HEK293 (cell line): Measurements from ENCODE around the gene SLC35F3.

ENCODE experiments used
- CTCF ChIA-PET: fragments of 350-600 bp; formaldehyde crosslinking; extraction: SDS; loops from one replicate; lab custom pipeline; 2021; ENCODE audit warnings: antibody characterized with exemption; lab: Yijun Ruan, JAX
- POLR2A ChIA-PET: fragments of 300-600 bp; formaldehyde crosslinking; extraction: SDS; loops from one replicate; lab custom pipeline; 2020; ENCODE audit warnings: antibody characterized with exemption, inconsistent platforms; lab: Yijun Ruan, JAX
- H3K27ac ChIP-seq: fragments of 200-500 bp; sonication (Bioruptor generic); 2 replicates; pipeline ENCODE4 v1.5.1; 2014; ENCODE audit warnings: low read depth, low read length, control low read depth, inconsistent platforms; ENCODE audit errors: extremely low read depth
- H3K36me3 ChIP-seq, 2 experiments: fragments of 200-500 bp in 1 of 2; sonication (Bioruptor generic) in 1 of 2; 1 replicate in 1 of 2; 2 replicates in 1 of 2; pipeline ENCODE4 v1.5.1; 2014 to 2017; ENCODE audit warnings: inconsistent platforms in 2 of 2, low read length in 2 of 2; ENCODE audit not compliant: control insufficient read depth in 2 of 2, insufficient read depth in 1 of 2
- H3K4me1 ChIP-seq: fragments of 200-500 bp; sonication (Bioruptor generic); 2 replicates; pipeline ENCODE4 v1.5.1; 2014; ENCODE audit warnings: mild to moderate bottlenecking, low read length, inconsistent platforms; ENCODE audit not compliant: control insufficient read depth, insufficient read depth
- H3K4me3 ChIP-seq: 2 replicates; pipeline ENCODE4 v1.5.1; 2011; ENCODE audit warnings: low read depth, mild to moderate bottlenecking, control low read depth, low read length, moderate library complexity
- H3K9me3 ChIP-seq: fragments of 200-500 bp; sonication (Bioruptor generic); 2 replicates; pipeline ENCODE4 v1.5.1; 2014; ENCODE audit warnings: low read depth, low read length, inconsistent platforms; ENCODE audit not compliant: control insufficient read depth, insufficient read depth
- PATZ1 ChIP-seq: fragments of 450-650 bp; formaldehyde crosslinking; IDR thresholded peaks from 2 replicates; pipeline ENCODE4 v1.5.1; 2016; ENCODE audit warnings: missing biosample characterization, missing genetic modification characterization
- PRDM6 ChIP-seq: fragments of 450-650 bp; formaldehyde crosslinking; IDR thresholded peaks from 2 replicates; pipeline ENCODE4 v1.5.1; 2017; ENCODE audit warnings: missing biosample characterization, missing genetic modification characterization
- SETDB1 ChIP-seq: IDR thresholded peaks from one replicate; pipeline ENCODE4 v1.6.1; 2017; ENCODE audit warnings: mild to moderate bottlenecking, low read length, moderate library complexity, mixed read lengths; ENCODE audit not compliant: insufficient read length
- TSHZ1 ChIP-seq: fragments of 450-650 bp; formaldehyde crosslinking; IDR thresholded peaks from 2 replicates; pipeline ENCODE4 v1.5.1; 2016; ENCODE audit warnings: missing biosample characterization, missing genetic modification characterization, borderline replicate concordance
- ZFP3 ChIP-seq: fragments of 450-650 bp; formaldehyde crosslinking; IDR thresholded peaks from 2 replicates; pipeline ENCODE4 v1.5.1; 2016; ENCODE audit warnings: low read depth, missing biosample characterization, missing genetic modification characterization
- ZNF19 ChIP-seq: fragments of 450-650 bp; formaldehyde crosslinking; IDR thresholded peaks from 2 replicates; pipeline ENCODE4; 2016; ENCODE audit warnings: missing biosample characterization, missing genetic modification characterization, low read depth
- ZNF248 ChIP-seq: fragments of 450-650 bp; formaldehyde crosslinking; IDR thresholded peaks from 2 replicates; pipeline ENCODE4 v1.5.1; 2017; ENCODE audit warnings: missing biosample characterization, missing genetic modification characterization
- ZNF26 ChIP-seq: fragments of 450-650 bp; formaldehyde crosslinking; IDR thresholded peaks from 2 replicates; pipeline ENCODE4 v1.5.1; 2016; ENCODE audit warnings: missing biosample characterization, missing genetic modification characterization
- ZNF311 ChIP-seq: fragments of 450-650 bp; formaldehyde crosslinking; IDR thresholded peaks from 2 replicates; pipeline ENCODE4 v1.5.1; 2017; ENCODE audit warnings: missing biosample characterization, missing genetic modification characterization, borderline replicate concordance
- ZNF366 ChIP-seq: fragments of 450-650 bp; formaldehyde crosslinking; conservative IDR thresholded peaks from 2 replicates; pipeline ENCODE4 v1.5.1; 2016; ENCODE audit warnings: missing biosample characterization, missing genetic modification characterization
- ZNF37A ChIP-seq: fragments of 450-650 bp; IDR thresholded peaks from 2 replicates; pipeline ENCODE4 v1.5.1; 2018; ENCODE audit warnings: missing biosample characterization, missing genetic modification characterization
- ZNF692 ChIP-seq: fragments of 450-650 bp; formaldehyde crosslinking; IDR thresholded peaks from 2 replicates; pipeline ENCODE4 v1.5.1; 2016; ENCODE audit warnings: missing biosample characterization, missing genetic modification characterization
- ZNF837 ChIP-seq: fragments of 450-650 bp; formaldehyde crosslinking; IDR thresholded peaks from 2 replicates; pipeline ENCODE4 v1.5.1; 2016; ENCODE audit warnings: missing biosample characterization, missing genetic modification characterization
- ZSCAN23 ChIP-seq: fragments of 450-650 bp; formaldehyde crosslinking; IDR thresholded peaks from 2 replicates; pipeline ENCODE4 v1.5.1; 2016; ENCODE audit warnings: missing biosample characterization, missing genetic modification characterization
- ZSCAN5A ChIP-seq: fragments of 450-650 bp; formaldehyde crosslinking; IDR thresholded peaks from 2 replicates; pipeline ENCODE4 v1.5.1; 2016; ENCODE audit warnings: missing biosample characterization, missing genetic modification characterization

SLC35F3 gene

GRCh38 chr1:234139966-234140365 is 235.5 kb downstream of the SLC35F3 start:
- Histone ChIP-seq H3K4me3 (no peak overlapping the region), H3K27ac (no peak overlapping the region), H3K9me3 (no peaks in the 10 kb centered on the region), H3K4me1 (no peaks in the 10 kb centered on the region), H3K36me3 (no peaks in the 10 kb centered on the region)
- ChIA-PET POLR2A (no interaction called here), CTCF (no interaction called here)
- TF ChIP-seq PRDM6 (tag by site-specific recombination) (no peak), ZNF37A (tag by site-specific recombination) (no peak), ZSCAN23 (tag by site-specific recombination) (no peak), TSHZ1 (tag by site-specific recombination) (no peak), ZFP3 (no peak), ZSCAN5A (tag by site-specific recombination) (no peak), ZNF366 (tag by site-specific recombination) (no peak), PATZ1 (tag by site-specific recombination) (no peak), ZNF692 (no peak), SETDB1 (no peak), ZNF837 (tag by site-specific recombination) (no peak), ZNF248 (tag by site-specific recombination) (no peak), ZNF26 (tag by site-specific recombination) (no peak), ZNF19 (tag by site-specific recombination) (no peak), ZNF311 (tag by site-specific recombination) (no peak)
